ENCODE results near the gene PDE4B.

GRCh38 chr1:66254785-66255184 lies 462.1 kb downstream of the PDE4B start:
- TF ChIP-seq CTCF (IDR thresholded peaks at IDR 0.05) (no peak), POLR2A (IDR thresholded peaks at IDR 0.05) (no peak)

Data from lower leg skin (tissue), 3 donors.